ENCODE measurements around the gene NLRC4.

- TF ChIP-seq CTCF (IDR thresholded peaks at IDR 0.05): no peak
- TF ChIP-seq POLR2A (IDR thresholded peaks at IDR 0.05): no peak
These were observed 82.0 kb downstream of the NLRC4 start for GRCh38 chr2:32182667-32183066.

Measured in lower leg skin (tissue), 3 donors.